Fibroblast of mammary gland (primary cell): Measurements from ENCODE around the gene MGST3.
"Not testable (repeated sequence)": the region's sequence is repeated elsewhere in the genome, so short reads cannot be mapped to it uniquely, and the experiment has no call there.

Source experiments
- DNase-seq: peaks from one replicate; pipeline ENCODE4 v3.0.0-alpha.2; 2010; ENCODE audit warnings: low read depth
- H3K4me3 ChIP-seq: 2 replicates; pipeline ENCODE4 v1.5.1; 2011; ENCODE audit warnings: low read depth, mild to moderate bottlenecking, low read length, moderate library complexity; ENCODE audit not compliant: control insufficient read depth
- CTCF ChIP-seq: conservative IDR thresholded peaks from 2 replicates; pipeline ENCODE4 v1.5.1; 2011; ENCODE audit warnings: low read depth, low read length, inconsistent platforms; ENCODE audit not compliant: control insufficient read depth, insufficient read depth

The MGST3 gene

DNA sequence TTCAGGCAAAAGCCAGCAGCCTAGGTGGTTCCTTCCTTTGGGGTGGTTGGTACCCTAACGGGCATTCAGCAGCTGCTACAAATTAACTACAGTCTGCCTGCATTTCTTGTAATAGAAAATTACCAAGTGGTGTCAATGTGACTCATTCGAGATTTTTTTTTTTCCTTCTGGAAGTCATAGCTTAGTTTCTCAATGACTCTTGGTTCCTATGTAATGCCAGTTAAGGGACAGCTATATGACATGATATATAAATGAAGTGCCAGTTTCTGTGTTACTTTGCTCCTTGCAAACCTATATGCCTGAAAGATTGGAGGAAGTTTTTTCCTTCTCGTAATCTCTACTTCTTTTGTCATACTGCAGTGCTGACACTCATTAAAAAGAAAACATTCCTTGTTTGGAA, 2.6 kb downstream of the MGST3 start:
- H3K4me3 ChIP-seq, result no peak overlapping the region
- TF ChIP-seq CTCF, result no peak
- peak; percentile 68 for DNase-seq

DNA sequence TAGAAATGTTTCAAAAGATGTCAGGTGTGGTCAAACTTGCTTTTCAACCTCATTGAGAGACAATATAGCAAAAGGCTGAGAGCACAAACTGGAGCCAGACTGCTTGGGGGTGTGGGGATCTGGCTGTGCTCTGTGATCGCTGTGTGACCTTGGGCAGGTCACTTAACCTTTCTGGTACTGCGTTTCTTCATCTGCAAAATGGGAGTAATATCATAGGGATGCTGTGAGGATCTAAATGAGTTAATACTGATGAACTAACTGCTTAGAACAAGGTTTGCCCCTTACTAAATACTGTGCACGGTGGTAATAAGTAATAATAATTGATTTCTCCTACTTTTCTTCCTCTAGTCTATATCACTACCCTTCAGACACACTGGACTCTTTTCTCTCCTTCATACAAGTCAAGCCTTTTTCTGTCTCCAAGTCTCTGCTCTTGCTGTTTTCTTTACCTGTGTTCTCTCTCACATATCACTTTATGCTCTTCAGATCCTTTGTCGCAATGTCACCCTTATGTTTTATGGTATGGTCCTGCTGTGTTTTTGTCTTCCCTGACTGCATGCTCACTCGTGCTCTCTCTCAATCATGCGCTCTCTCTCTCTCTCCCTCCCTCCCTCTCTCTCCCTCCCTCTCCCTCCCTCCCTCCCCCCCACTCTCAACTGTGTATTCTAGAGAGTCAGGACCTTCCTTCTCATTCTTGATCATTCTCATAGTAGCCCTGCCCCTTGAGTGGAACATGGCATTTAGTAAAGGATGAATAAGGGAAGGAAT, 3.3 kb downstream of the MGST3 start:
- H3K4me3 ChIP-seq, result no peak overlapping the region
- no peak for TF ChIP-seq CTCF
- DNase-seq, result no peak

DNA sequence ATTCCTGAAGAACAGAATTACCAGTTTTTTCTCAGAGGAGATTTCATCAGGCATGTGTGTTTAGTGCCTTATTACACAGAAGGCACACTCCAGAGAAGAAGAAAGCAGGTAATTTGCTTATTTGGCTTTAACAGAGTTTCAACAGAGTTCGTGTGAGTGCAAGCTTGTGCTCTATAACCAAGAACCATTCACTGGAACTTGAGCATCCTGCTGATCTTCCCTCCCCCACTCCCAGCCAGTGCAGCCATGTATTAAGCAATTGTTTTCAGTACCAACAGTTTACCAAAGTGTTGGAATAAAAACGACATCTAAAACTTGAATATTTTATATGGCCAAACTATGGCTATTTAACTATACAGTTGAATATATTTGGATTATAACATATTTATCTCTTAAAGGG, 4.3 kb downstream of the MGST3 start:
- no peak for DNase-seq
- TF ChIP-seq CTCF, result no peak
- no peak overlapping the region for H3K4me3 ChIP-seq

DNA sequence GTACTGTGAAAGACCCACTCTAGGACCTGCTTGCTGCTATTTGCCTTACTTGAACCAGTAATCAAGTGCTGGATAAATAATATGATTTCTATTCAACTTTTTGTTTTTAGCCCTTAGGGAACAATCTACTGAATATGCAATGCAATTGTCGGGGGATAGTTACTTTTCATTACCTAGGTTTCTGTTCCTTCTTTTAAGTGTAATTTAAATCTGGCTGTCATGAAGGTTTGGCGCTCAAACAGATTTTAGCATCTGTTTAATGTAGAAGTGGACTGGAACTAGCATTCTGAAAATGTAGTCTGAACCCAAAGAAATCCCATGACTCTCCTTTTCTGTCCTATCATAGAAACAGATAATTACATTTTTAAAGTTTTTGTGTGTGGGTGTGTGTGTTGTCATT, 4.8 kb downstream of the MGST3 start:
- no peak overlapping the region for H3K4me3 ChIP-seq
- no peak for TF ChIP-seq CTCF

DNA sequence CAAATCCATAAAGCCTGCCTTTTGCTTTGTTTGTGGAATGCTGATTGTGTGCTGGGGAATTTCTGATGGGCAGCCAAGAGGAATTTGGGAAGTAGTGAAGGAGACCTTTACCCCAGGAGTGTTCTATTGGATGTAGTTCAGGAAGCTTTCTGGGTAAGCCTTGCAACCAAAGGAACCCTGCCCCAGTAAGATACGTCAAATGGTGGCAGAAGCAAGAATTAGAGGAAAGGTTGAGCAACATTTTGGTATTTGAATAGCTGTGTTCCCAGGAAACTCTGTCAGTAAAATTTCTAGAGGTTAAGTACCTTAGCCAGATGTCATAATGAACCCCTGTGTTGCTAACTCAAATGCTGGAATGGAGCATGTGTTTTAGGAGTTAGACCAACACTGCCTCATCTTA, 6.4 kb downstream of the MGST3 start:
- TF ChIP-seq CTCF, result no peak
- H3K4me3 ChIP-seq, result no peak overlapping the region
- DNase-seq, result peak; percentile 92

More for the DNA sequence above, 4.8 kb downstream of the MGST3 start:
- no peak for DNase-seq

- DNase-seq, H3K4me3 ChIP-seq: not testable (repeated sequence)
Observed at GRCh38 chr1:165638211-165638610, 7.2 kb downstream of the MGST3 start.

DNA sequence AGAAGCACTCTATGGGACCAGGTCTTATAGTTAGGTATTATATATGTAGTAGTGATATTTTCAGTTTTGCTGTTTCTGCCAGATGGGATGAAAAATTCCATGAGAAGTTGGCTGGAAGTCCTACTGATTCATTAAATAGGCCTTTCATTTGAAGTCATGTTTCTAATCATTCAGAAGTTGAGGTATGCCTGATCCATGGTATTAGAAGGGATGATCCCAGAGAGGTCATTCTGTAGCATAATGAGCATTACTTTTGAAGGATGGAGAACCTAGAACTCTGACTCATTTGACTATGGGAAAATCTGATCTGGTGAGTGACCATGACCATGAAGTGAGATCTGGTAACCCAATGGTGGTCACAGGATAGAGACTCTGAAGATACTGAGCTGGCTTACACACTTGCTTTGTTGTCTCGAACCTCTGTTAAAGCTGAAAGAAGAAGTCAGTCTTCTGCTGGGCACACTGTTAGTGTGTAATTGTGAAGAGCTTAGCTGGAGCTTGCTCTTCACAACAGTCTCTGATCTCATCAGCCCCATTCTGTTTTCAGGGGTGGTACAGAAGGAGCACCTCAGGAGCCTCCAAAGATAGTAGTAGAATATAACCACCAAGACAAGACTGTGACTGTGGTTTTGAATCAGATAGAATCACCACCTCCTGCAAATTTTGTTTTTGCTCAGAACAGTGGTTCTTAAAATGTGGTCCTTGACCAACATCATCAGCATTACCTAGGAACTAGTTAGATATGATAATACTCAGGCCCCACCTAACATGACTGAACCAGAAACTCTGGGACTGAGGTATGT, 9.0 kb downstream of the MGST3 start:
- peak; percentile 74 for DNase-seq
- TF ChIP-seq CTCF, result no peak
- no peak overlapping the region for H3K4me3 ChIP-seq
